NB4 (cell line): ENCODE measurements around the gene TCF23.

Experiments used
- DNase-seq: peaks from one replicate; pipeline ENCODE4 v3.0.0; 2010; ENCODE audit warnings: low read depth
- H3K4me3 ChIP-seq: one replicate; pipeline ENCODE4 v1.5.1; 2011; ENCODE audit warnings: mild to moderate bottlenecking, low read depth, low read length, moderate library complexity
- MYC ChIP-seq: IDR thresholded peaks from 2 replicates; pipeline ENCODE4 v1.6.1; 2011; ENCODE audit warnings: low read depth, low read length
- POLR2A ChIP-seq: IDR thresholded peaks from 2 replicates; pipeline ENCODE4 v1.6.1; 2011; ENCODE audit warnings: mild to moderate bottlenecking; ENCODE audit not compliant: insufficient read length; ENCODE audit errors: extremely low read depth
- TF ChIP-seq, protein P1 (sequence below): IDR thresholded peaks from one replicate; pipeline ENCODE4 v1.5.1; 2012; ENCODE audit warnings: low read depth, low read length
- TF ChIP-seq, protein P2 (sequence below): IDR thresholded peaks from 2 replicates; pipeline ENCODE4 v1.6.1; 2011; ENCODE audit warnings: low read depth, low read length

Gene TCF23

DNA sequence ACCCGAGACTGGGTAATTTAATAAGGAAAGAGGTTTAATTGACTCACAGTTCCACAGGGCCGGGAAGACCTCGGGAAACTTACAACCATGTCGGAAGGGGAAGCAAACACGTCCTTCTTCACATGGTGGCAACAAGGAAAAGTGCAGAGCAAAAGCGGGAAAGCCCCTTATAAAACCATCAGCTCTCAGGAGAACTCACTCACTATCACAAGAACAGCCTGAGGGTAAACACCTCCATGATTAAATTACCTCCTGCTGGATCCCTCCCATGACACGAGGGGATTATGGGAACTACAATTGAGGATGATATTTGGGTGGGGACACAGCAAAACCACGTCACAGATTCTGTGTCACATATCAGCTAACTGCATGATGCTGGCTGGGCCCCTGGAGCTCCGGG is 11.4 kb downstream of the TCF23 start:
- no peak for DNase-seq
- no peak overlapping the region for H3K4me3 ChIP-seq
- TF ChIP-seq POLR2A: no peak

DNA sequence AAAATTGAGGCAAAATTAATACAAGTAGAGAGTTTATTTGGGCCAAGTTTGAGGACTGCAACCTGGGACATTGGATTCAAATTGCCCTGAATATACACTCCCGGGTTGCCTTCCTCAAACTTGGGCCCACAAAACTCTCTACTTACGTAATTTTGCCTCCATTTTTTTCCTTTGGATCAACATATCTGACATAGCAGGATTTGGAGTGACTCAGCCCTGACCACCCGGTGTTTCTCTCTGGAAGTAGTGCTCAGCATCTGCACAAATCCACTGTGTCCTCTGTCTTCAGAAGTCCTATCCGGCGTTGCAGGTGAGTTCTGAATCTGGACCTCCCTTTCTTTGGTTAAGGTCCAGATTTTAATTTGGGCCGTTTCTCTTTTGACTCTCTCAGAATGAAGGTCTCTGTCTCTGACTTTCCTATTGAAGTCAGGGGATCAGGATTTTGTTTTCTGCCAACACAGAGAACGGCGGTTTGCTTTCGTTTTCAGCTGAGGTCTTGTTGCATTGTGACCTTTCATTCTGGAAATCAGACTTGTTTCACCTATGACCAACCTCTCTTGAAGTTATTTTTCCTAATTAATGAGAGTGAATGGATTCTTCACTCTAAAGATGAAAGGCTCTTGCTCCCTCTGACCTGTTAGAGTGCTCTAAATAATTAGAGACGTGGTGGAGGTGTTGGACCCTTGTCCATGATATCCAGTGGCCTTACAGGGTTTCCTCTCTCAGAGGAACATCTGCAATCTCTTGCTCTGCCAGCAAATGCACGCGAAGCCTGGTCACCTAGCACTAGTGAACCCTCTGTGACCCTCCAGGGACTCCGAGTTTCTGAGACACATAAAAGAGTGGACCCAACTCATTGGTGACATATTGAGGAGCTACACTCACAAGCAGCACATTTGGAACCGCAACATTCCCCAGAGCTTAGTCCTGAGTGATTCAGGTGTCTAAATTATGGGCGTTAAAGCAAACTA is 13.6 kb downstream of the TCF23 start:
- H3K4me3 ChIP-seq: no peak overlapping the region
- no peak for DNase-seq
- TF ChIP-seq, protein P1, sequence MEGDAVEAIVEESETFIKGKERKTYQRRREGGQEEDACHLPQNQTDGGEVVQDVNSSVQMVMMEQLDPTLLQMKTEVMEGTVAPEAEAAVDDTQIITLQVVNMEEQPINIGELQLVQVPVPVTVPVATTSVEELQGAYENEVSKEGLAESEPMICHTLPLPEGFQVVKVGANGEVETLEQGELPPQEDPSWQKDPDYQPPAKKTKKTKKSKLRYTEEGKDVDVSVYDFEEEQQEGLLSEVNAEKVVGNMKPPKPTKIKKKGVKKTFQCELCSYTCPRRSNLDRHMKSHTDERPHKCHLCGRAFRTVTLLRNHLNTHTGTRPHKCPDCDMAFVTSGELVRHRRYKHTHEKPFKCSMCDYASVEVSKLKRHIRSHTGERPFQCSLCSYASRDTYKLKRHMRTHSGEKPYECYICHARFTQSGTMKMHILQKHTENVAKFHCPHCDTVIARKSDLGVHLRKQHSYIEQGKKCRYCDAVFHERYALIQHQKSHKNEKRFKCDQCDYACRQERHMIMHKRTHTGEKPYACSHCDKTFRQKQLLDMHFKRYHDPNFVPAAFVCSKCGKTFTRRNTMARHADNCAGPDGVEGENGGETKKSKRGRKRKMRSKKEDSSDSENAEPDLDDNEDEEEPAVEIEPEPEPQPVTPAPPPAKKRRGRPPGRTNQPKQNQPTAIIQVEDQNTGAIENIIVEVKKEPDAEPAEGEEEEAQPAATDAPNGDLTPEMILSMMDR: no peak
- no peak for TF ChIP-seq MYC
- TF ChIP-seq, protein P2, sequence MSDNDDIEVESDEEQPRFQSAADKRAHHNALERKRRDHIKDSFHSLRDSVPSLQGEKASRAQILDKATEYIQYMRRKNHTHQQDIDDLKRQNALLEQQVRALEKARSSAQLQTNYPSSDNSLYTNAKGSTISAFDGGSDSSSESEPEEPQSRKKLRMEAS: no peak

DNA sequence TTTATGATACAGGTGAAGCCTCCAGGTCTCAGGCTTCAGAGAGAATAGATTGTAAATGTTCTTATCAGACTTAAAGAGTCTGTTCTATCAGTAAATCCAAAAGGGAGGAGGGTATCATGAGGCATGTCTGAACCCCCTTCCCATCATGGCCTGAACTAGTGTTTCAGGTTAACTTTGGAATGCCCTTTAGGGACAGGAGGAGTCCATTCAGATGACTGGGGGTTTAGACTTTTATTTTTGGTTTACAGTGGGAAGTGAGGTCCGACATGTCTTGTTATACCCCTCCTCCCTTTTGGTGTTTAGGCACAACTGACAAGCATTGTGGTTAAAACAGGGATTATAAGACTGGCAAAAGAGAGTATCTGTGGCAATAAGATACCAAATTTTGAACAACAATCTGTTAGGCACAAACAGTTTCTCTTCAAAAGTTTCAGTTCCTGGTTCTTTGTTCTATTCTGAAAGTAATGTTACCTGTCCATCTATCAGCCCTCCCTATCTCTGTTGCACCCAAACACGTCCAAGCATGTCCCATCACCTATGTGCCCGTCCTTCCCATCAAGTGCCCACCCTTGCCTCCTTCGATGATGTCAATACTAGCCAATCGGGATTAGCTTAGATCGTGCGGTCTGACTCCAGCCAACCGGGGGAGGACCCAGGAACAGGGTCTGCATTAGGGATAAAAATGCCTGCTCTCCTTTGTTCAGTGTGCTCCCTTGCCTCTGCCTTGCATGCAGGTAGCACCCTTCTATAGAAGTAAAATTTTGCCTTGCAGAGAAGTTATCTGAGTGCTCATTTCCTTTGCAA is 16.4 kb downstream of the TCF23 start:
- DNase-seq: no peak
- TF ChIP-seq, protein P1: no peak
- TF ChIP-seq, protein P2: no peak
- no peak overlapping the region for H3K4me3 ChIP-seq

DNA sequence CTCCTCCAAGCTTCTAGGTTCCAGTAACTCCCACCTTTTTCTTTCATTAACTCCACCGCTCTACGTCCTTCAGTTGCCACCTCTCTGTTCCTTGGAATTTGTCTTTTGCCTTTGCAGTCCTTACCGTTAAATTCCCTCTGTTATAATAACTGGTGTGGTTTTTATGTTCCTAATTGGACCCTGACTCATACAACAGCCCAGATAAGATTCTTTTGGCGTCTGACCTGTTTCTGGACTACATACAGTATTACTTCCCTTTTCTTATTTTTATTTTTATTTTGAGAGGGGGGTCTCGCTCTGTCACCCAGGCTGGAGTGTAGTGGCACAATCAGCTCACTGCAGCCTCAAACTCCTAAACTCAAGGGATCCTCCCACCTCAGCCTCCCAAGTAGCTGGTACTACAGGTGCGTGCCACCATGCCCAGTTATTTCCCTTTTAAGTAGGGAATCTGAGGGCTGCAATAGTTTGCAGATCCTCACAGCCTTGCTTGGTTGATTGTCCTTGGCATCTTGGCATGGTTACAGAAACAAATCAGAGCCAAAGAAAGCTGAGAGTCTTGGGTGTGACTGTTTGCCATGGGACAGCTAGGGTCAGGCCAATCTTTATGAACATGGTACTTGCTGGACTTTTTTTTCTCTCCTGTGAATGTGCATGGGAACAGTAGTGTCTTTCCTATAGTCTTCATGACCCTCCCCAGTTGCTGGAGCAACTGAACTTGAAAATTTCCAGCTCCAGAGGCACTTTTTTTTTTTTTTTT is 22.0 kb downstream of the TCF23 start:
- no peak overlapping the region for H3K4me3 ChIP-seq
- TF ChIP-seq, protein P2: no peak
- TF ChIP-seq, protein P1: no peak
- no peak for TF ChIP-seq MYC
- TF ChIP-seq POLR2A: no peak
- no peak for DNase-seq

DNA sequence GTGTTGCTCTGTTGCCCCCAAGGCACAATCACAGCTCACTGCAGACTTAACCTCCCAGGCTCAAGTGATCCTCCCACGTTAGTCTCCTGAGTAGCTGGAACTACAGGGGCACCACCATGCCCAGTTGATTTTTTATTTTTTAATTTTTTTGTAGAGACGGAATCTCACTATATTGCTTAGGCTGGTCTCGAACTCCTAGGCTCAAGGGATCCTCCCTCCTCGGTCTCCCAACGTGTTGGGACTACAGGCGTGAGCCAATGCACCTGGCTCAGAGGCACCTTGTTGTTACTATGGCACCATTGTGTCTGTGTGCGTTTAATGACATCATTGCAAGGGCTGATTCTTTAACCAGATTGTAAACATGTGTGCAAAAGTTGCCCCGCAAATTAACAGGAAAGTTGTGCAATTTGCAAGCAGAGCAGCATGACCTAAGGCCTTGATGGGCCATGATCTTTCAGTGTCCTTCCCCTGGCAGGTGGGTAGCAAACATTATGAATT is 22.6 kb downstream of the TCF23 start:
- DNase-seq: no peak
- no peak overlapping the region for H3K4me3 ChIP-seq
- TF ChIP-seq POLR2A: no peak
- no peak for TF ChIP-seq MYC
- TF ChIP-seq, protein P2: no peak
- TF ChIP-seq, protein P1: no peak
